MM.1S (cell line): ENCODE results near the gene RPH3AL.

Experiments used
- CTCF ChIP-seq: fragments of 300-600 bp; sonication (generic); IDR thresholded peaks from 2 replicates; pipeline ENCODE4 v1.5.1; 2016; ENCODE audit warnings: antibody characterized with exemption, low read length, mixed read lengths
- EZH2 ChIP-seq: fragments of 300-600 bp; sonication (generic); optimal IDR thresholded peaks from 2 replicates; pipeline ENCODE3; 2017; ENCODE audit warnings: low read depth, mild to moderate bottlenecking, antibody characterized with exemption, low read length, mixed read lengths

GRCh38 chr17:364308-364707, 11.7 kb upstream of the RPH3AL start:
- no peak for TF ChIP-seq CTCF
- no peak for TF ChIP-seq EZH2
